H9 (cell line): ENCODE measurements around the gene CDH4. TPM values are rescaled to one million over a fixed set of nuclear protein-coding genes. Genes with fewer than 3 reads are reported as not detected.

Experiments
- DNase-seq: peaks from one replicate; pipeline ENCODE4 v3.0.0-alpha.2; 2017
- H2AFZ ChIP-seq: one replicate; pipeline ENCODE4 v1.6.1; 2013; ENCODE audit warnings: mild to moderate bottlenecking, low read length, control low read depth, moderate library complexity
- H2AK5ac ChIP-seq: 2 replicates; pipeline ENCODE4 v1.6.1; 2013; ENCODE audit warnings: low read length, control low read depth, mixed read lengths; ENCODE audit not compliant: insufficient read length
- H2BK120ac ChIP-seq: one replicate; pipeline ENCODE4 v1.6.1; 2013; ENCODE audit warnings: low read depth, mild to moderate bottlenecking, low read length, control low read depth, inconsistent platforms; ENCODE audit not compliant: poor library complexity, severe bottlenecking
- H2BK12ac ChIP-seq: 2 replicates; pipeline ENCODE4 v1.6.1; 2013; ENCODE audit warnings: low read length, control low read depth, mixed read lengths, low read depth; ENCODE audit not compliant: insufficient read length
- H2BK15ac ChIP-seq: 2 replicates; pipeline ENCODE4 v1.6.1; 2013; ENCODE audit warnings: low read depth, low read length, control low read depth
- H2BK20ac ChIP-seq: one replicate; pipeline ENCODE4 v1.6.1; 2013; ENCODE audit warnings: low read depth, mild to moderate bottlenecking, low read length, control low read depth, inconsistent platforms; ENCODE audit not compliant: poor library complexity, severe bottlenecking
- H2BK5ac ChIP-seq: 2 replicates; pipeline ENCODE4 v1.6.1; 2013; ENCODE audit warnings: low read length, control low read depth, mixed read lengths; ENCODE audit not compliant: insufficient read length
- H3K14ac ChIP-seq: 2 replicates; pipeline ENCODE4 v1.6.1; 2013; ENCODE audit warnings: low read length, control low read depth; ENCODE audit not compliant: insufficient read depth
- H3K18ac ChIP-seq: 2 replicates; pipeline ENCODE4 v1.6.1; 2013; ENCODE audit warnings: low read depth, mild to moderate bottlenecking, mixed read lengths, low read length, control low read depth; ENCODE audit not compliant: insufficient read length
- H3K23ac ChIP-seq: 2 replicates; pipeline ENCODE4 v1.6.1; 2013; ENCODE audit warnings: low read length, control low read depth, mixed read lengths, low read depth; ENCODE audit not compliant: insufficient read length
- H3K23me2 ChIP-seq: 2 replicates; pipeline ENCODE4 v1.6.1; 2013; ENCODE audit warnings: low read depth, mild to moderate bottlenecking, mixed read lengths, low read length, control low read depth; ENCODE audit not compliant: insufficient read length, poor library complexity, severe bottlenecking
- H3K27ac ChIP-seq: 2 replicates; pipeline ENCODE4 v1.5.1; 2013; ENCODE audit warnings: low read length, control low read depth, mixed read lengths, low read depth; ENCODE audit not compliant: insufficient read length
- H3K27me3 ChIP-seq: 2 replicates; pipeline ENCODE4 v1.6.1; 2013; ENCODE audit warnings: low read length, control low read depth, inconsistent platforms; ENCODE audit not compliant: insufficient read depth
- H3K4ac ChIP-seq: 2 replicates; pipeline ENCODE4 v1.6.1; 2013; ENCODE audit warnings: low read depth, mild to moderate bottlenecking, control low read depth, inconsistent platforms, low read length, moderate library complexity
- H3K4me1 ChIP-seq: 2 replicates; pipeline ENCODE4 v1.6.1; 2013; ENCODE audit warnings: low read length, control low read depth, inconsistent platforms; ENCODE audit not compliant: insufficient read depth
- H3K4me2 ChIP-seq: 2 replicates; pipeline ENCODE4 v1.6.1; 2013; ENCODE audit warnings: low read length, control low read depth, mixed read lengths; ENCODE audit not compliant: insufficient read length, insufficient read depth
- H3K56ac ChIP-seq: 2 replicates; pipeline ENCODE4 v1.6.1; 2013; ENCODE audit warnings: low read depth, mild to moderate bottlenecking, mixed read lengths, low read length, control low read depth; ENCODE audit not compliant: insufficient read length
- H3K79me1 ChIP-seq: 2 replicates; pipeline ENCODE4 v1.6.1; 2013; ENCODE audit warnings: low read depth, mild to moderate bottlenecking, moderate library complexity, low read length, control low read depth, inconsistent platforms; ENCODE audit not compliant: insufficient read depth, poor library complexity, severe bottlenecking
- H3K79me2 ChIP-seq: 2 replicates; pipeline ENCODE4 v1.6.1; 2013; ENCODE audit warnings: low read length, control low read depth, inconsistent platforms; ENCODE audit not compliant: insufficient read depth
- H3K9ac ChIP-seq: 2 replicates; pipeline ENCODE4 v1.6.1; 2013; ENCODE audit warnings: low read length, control low read depth, mixed read lengths; ENCODE audit not compliant: insufficient read length; ENCODE audit errors: extremely low read depth
- H3K9me3 ChIP-seq: one replicate; pipeline ENCODE4 v1.6.1; 2013; ENCODE audit warnings: low read depth, low read length, inconsistent platforms; ENCODE audit not compliant: control insufficient read depth
- H3T11ph ChIP-seq: one replicate; pipeline ENCODE4 v1.6.1; 2013; ENCODE audit warnings: mild to moderate bottlenecking, low read length, control low read depth, inconsistent platforms
- H4K20me1 ChIP-seq: one replicate; pipeline ENCODE4 v1.6.1; 2013; ENCODE audit not compliant: control insufficient read depth, insufficient read length, insufficient read depth
- H4K5ac ChIP-seq: 2 replicates; pipeline ENCODE4 v1.6.1; 2013; ENCODE audit warnings: low read depth, mild to moderate bottlenecking, mixed read lengths, low read length, control low read depth; ENCODE audit not compliant: insufficient read length
- H4K8ac ChIP-seq: replicated peaks from 2 replicates; pipeline ENCODE4 v1.6.1; 2013; ENCODE audit warnings: low read length, control low read depth, mixed read lengths, low read depth; ENCODE audit not compliant: insufficient read length
- H4K91ac ChIP-seq: 2 replicates; pipeline ENCODE4 v1.6.1; 2013; ENCODE audit warnings: low read depth, mild to moderate bottlenecking, moderate library complexity, mixed read lengths, low read length, control low read depth; ENCODE audit not compliant: insufficient read length
- H3K27ac Mint-ChIP-seq, 3 experiments: 2 replicates in 2 of 3; 3 replicates in 1 of 3; pipeline ENCODE4 v1.8.0; 2020 to 2021; ENCODE audit warnings: mixed read lengths in 3 of 3, mild to moderate bottlenecking in 1 of 3, moderate library complexity in 1 of 3
- H3K27me3 Mint-ChIP-seq: 2 replicates; pipeline ENCODE4 v1.8.0; 2021; ENCODE audit warnings: low read depth, mild to moderate bottlenecking, moderate library complexity, mixed read lengths
- H3K36me3 Mint-ChIP-seq, 3 experiments: 2 replicates in 2 of 3; 3 replicates in 1 of 3; pipeline ENCODE4 v1.8.0; 2020 to 2021; ENCODE audit warnings: low read depth in 3 of 3, mixed read lengths in 3 of 3; ENCODE audit not compliant: insufficient read depth in 1 of 3
- H3K4me1 Mint-ChIP-seq, 2 experiments: 2 replicates each; pipeline ENCODE4 v1.8.0; 2020; ENCODE audit warnings: mixed read lengths in 2 of 2
- H3K4me3 Mint-ChIP-seq, 2 experiments: 2 replicates in 1 of 2; 3 replicates in 1 of 2; pipeline ENCODE4 v1.8.0; 2020 to 2021; ENCODE audit warnings: mild to moderate bottlenecking in 2 of 2, mixed read lengths in 2 of 2, moderate library complexity in 1 of 2
- H3K9me3 Mint-ChIP-seq, 2 experiments: 2 replicates in 1 of 2; 3 replicates in 1 of 2; pipeline ENCODE4 v1.8.0; 2020; ENCODE audit warnings: mild to moderate bottlenecking in 2 of 2, mixed read lengths in 2 of 2, moderate library complexity in 1 of 2
- WGBS: extraction: QIAGEN DNeasy Blood & Tissue Kit; methylation state at CpG from one replicate; pipeline ENCODE4 v1.1.7; 2013; ENCODE audit warnings: missing lambda C conversion rate, low lambda C conversion rate, mixed read lengths; ENCODE audit not compliant: insufficient read length; ENCODE audit errors: extremely low coverage; 5-methylcytosine and 5-hydroxymethylcytosine counted together
- total RNA-seq: library from RNA; stranded (reverse); gene quantifications from 2 replicates; pipeline ENCODE4 v1.2.1, GENCODE V29; 2021
- TF ChIP-seq, protein P1 (sequence below): fragments of 200-600 bp; sonication (generic); conservative IDR thresholded peaks from 3 replicates; pipeline ENCODE4 v1.8.0; 2021; ENCODE audit warnings: antibody characterized with exemption, mild to moderate bottlenecking

Gene CDH4
- total RNA-seq, 1 experiment from 2014 or later, result 3.0 TPM

GRCh38 chr20:61760731-61761130, 508.7 kb downstream of the CDH4 start:
- Histone ChIP-seq H3K23ac (no peak overlapping the region), H2BK20ac (no peak overlapping the region), H3K4me1 (no peaks in the 10 kb centered on the region), H2BK5ac (no peak overlapping the region), H3K4ac (no peak overlapping the region), H2BK15ac (no peak overlapping the region), H4K8ac (no peak overlapping the region), H3K27me3 (no peaks in the 10 kb centered on the region; the same call in 1 of the 2 replicates), H2BK120ac (no peak overlapping the region), H3T11ph (no peak overlapping the region), H2BK12ac (no peak overlapping the region), H3K79me1 (no peaks in the 10 kb centered on the region), H3K14ac (no peak overlapping the region), H3K23me2 (no peaks in the 10 kb centered on the region), H2AK5ac (no peak overlapping the region), H3K9ac (no peak overlapping the region), H4K20me1 (no peaks in the 10 kb centered on the region), H2AFZ (no peak overlapping the region), H3K18ac (no peak overlapping the region), H3K56ac (no peak overlapping the region), H4K5ac (no peak overlapping the region), H3K4me2 (no peak overlapping the region), H4K91ac (no peak overlapping the region), H3K27ac (no peak overlapping the region), H3K79me2 (no peaks in the 10 kb centered on the region), H3K9me3 (no peaks in the 10 kb centered on the region)
- H3K4me3 Mint-ChIP-seq, result no peak overlapping the region
- no peaks in the 10 kb centered on the region for H3K9me3 Mint-ChIP-seq
- H3K27ac Mint-ChIP-seq, result no peak overlapping the region
- H3K36me3 Mint-ChIP-seq, result no peaks in the 10 kb centered on the region
- peaks cover 7 to 13% of the 10 kb centered on the region in 2 experiments for H3K4me1 Mint-ChIP-seq
- TF ChIP-seq, protein P1, sequence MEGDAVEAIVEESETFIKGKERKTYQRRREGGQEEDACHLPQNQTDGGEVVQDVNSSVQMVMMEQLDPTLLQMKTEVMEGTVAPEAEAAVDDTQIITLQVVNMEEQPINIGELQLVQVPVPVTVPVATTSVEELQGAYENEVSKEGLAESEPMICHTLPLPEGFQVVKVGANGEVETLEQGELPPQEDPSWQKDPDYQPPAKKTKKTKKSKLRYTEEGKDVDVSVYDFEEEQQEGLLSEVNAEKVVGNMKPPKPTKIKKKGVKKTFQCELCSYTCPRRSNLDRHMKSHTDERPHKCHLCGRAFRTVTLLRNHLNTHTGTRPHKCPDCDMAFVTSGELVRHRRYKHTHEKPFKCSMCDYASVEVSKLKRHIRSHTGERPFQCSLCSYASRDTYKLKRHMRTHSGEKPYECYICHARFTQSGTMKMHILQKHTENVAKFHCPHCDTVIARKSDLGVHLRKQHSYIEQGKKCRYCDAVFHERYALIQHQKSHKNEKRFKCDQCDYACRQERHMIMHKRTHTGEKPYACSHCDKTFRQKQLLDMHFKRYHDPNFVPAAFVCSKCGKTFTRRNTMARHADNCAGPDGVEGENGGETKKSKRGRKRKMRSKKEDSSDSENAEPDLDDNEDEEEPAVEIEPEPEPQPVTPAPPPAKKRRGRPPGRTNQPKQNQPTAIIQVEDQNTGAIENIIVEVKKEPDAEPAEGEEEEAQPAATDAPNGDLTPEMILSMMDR, result no peak
- peaks cover 30% of the 10 kb centered on the region for H3K27me3 Mint-ChIP-seq
- no peak for DNase-seq
- no CpG with 5 or more reads among the region's 7 CpGs for WGBS
